Measurements from ENCODE around the gene SLC25A13.

Gene SLC25A13

DNA sequence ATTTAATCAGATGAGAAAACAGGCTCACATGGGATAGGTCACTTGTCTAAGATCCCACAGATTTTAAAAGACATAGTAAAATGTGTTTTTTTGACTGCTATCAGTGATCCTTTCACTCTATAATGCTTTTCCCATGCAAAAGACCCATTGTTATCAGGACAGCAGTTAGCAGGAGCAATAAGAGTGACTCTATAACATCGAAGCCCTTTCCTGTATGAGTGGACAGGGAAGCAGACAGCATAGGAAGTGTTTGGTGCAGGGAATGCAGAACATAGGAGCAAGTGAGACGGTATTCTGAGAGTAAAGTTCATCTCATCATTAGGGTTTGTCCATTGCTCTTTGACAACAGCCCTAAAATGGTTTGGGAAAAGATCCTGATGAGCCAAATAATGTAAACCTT, 68.5 kb downstream of the SLC25A13 start:
- Histone ChIP-seq H3K4me1 (ENCODE audit: control insufficient read depth in 5 of 5, insufficient read depth in 5 of 5, low read length in 5 of 5) (no peaks in the 10 kb centered on the region), H3K36me3 (ENCODE audit: control insufficient read depth in 5 of 5, insufficient read depth in 5 of 5, low read length in 5 of 5) (peaks cover 0 to 4% (median 0%) of the 10 kb centered on the region in 5 donors), H3K9me3 (ENCODE audit: control insufficient read depth in 5 of 5, low read length in 5 of 5) (no peaks in the 10 kb centered on the region), H3K9ac (ENCODE audit: low read length in 5 of 5) (no peak overlapping the region), H3K27me3 (ENCODE audit: control insufficient read depth in 5 of 5, insufficient read depth in 4 of 5, low read length in 5 of 5) (no peaks in the 10 kb centered on the region), H3K27ac (ENCODE audit: low read depth, low read length) (no peak overlapping the region), H3K4me3 (ENCODE audit: low read depth in 1 of 5, low read length in 5 of 5) (no peak overlapping the region)

DNA sequence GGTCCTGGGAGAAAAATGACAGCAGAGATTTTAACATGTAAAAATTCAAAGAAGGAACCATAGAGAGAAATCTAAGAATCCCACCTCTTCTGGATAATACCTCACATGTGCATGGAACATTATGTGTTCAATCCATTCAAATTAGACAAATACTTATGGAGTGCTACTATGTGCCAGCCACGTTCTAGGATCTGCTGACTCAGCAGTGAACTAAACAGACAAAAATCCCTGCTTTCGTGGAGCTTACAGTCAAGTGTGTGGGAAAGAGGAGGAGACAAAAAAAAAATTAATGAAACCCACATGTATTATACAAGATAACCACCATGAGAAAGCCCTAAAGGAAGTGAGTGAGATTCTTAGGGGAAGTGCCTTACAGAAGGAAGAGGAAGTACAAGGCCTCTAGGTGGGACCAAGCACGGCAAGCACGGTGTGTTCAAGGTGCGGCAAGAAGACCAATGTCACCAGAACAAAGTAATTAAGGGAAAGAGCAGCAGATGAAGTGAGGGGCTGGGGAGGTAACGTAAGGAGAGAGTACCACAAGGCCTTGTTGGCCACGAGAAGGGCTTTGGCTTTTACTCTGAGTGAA, 71.0 kb downstream of the SLC25A13 start:
- Histone ChIP-seq H3K9me3 (ENCODE audit: control insufficient read depth in 5 of 5, low read length in 5 of 5) (no peaks in the 10 kb centered on the region), H3K4me1 (ENCODE audit: control insufficient read depth in 5 of 5, insufficient read depth in 5 of 5, low read length in 5 of 5) (peaks cover 0 to 8% (median 0%) of the 10 kb centered on the region in 5 donors), H3K36me3 (ENCODE audit: control insufficient read depth in 5 of 5, insufficient read depth in 5 of 5, low read length in 5 of 5) (peaks cover 0 to 4% (median 0%) of the 10 kb centered on the region in 5 donors), H3K27me3 (ENCODE audit: control insufficient read depth in 5 of 5, insufficient read depth in 4 of 5, low read length in 5 of 5) (no peaks in the 10 kb centered on the region), H3K4me3 (ENCODE audit: low read depth in 1 of 5, low read length in 5 of 5) (no peak overlapping the region), H3K9ac (ENCODE audit: low read length in 5 of 5) (no peak overlapping the region), H3K27ac (ENCODE audit: low read depth, low read length) (no peak overlapping the region)

DNA sequence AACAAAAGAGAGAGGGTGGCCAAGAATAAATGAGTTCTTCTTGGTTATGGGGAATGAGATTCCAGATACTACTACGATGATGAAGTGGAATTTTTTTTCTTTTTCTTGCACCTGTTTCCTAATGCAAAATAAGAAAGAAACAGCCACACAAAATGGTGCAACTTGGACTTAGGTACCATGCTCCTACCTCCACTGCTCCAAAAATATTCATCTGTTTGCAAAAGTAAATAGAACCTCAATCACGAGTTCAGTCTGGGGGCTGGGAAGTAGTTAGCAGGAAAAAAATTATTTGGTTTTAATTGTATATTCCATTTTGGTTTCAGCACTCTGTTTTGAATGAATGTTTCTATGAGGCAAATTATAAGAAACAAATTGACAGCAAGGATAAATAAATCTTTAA, 73.5 kb downstream of the SLC25A13 start:
- no peaks in the 10 kb centered on the region for H3K27me3 ChIP-seq (ENCODE audit: control insufficient read depth in 5 of 5, insufficient read depth in 4 of 5, low read length in 5 of 5)
- H3K4me1 ChIP-seq (ENCODE audit: control insufficient read depth in 5 of 5, insufficient read depth in 5 of 5, low read length in 5 of 5): peaks cover 0 to 8% (median 0%) of the 10 kb centered on the region in 5 donors
- no peaks in the 10 kb centered on the region for H3K36me3 ChIP-seq (ENCODE audit: control insufficient read depth in 5 of 5, insufficient read depth in 5 of 5, low read length in 5 of 5)
- H3K27ac ChIP-seq (ENCODE audit: low read depth, low read length): no peak overlapping the region
- no peak overlapping the region for H3K4me3 ChIP-seq (ENCODE audit: low read depth in 1 of 5, low read length in 5 of 5)
- no peak overlapping the region for H3K9ac ChIP-seq (ENCODE audit: low read length in 5 of 5)
- no peaks in the 10 kb centered on the region for H3K9me3 ChIP-seq (ENCODE audit: control insufficient read depth in 5 of 5, low read length in 5 of 5)

DNA sequence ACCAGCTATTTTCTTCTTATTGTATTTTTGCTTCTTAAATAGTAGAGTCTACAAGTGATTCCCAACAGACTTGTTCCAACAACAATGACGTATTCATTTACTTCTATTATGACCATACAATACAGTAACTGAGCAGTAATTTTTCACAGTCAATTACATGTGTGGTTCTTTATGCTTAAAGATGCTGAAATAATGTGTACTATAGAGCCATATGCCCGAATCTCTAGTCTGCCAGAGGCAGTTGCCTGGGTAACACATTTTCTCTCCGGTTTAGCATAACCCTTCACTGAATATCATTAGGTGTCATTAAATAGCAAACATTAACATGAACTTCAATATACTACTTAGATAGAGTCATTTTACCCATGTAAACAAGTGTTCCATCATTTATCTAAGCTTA, 75.0 kb downstream of the SLC25A13 start:
- Histone ChIP-seq H3K9ac (ENCODE audit: low read length in 5 of 5) (no peak overlapping the region), H3K9me3 (ENCODE audit: control insufficient read depth in 5 of 5, low read length in 5 of 5) (no peaks in the 10 kb centered on the region), H3K36me3 (ENCODE audit: control insufficient read depth in 5 of 5, insufficient read depth in 5 of 5, low read length in 5 of 5) (no peaks in the 10 kb centered on the region), H3K27me3 (ENCODE audit: control insufficient read depth in 5 of 5, insufficient read depth in 4 of 5, low read length in 5 of 5) (no peaks in the 10 kb centered on the region), H3K27ac (ENCODE audit: low read depth, low read length) (no peak overlapping the region), H3K4me1 (ENCODE audit: control insufficient read depth in 5 of 5, insufficient read depth in 5 of 5, low read length in 5 of 5) (peaks cover 0 to 8% (median 0%) of the 10 kb centered on the region in 5 donors), H3K4me3 (ENCODE audit: low read depth in 1 of 5, low read length in 5 of 5) (no peak overlapping the region)

DNA sequence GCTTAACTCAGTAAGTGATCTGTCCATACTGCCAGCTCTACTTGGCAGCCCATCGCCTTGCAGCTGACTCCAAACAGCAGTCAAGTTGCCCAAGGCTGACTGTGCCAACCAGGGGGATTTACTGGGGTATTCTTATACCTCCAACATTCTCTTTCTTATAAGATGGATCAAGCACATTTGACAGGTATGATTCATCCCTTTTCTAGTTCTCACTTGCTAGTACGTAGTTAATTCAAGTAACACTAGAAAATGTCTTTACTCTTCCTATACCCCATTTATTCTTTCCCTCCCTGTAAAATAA, 77.0 kb downstream of the SLC25A13 start:
- peaks cover 0 to 8% (median 0%) of the 10 kb centered on the region in 5 donors for H3K4me1 ChIP-seq (ENCODE audit: control insufficient read depth in 5 of 5, insufficient read depth in 5 of 5, low read length in 5 of 5)
- H3K4me3 ChIP-seq (ENCODE audit: low read depth in 1 of 5, low read length in 5 of 5): no peak overlapping the region
- H3K36me3 ChIP-seq (ENCODE audit: control insufficient read depth in 5 of 5, insufficient read depth in 5 of 5, low read length in 5 of 5): no peaks in the 10 kb centered on the region
- H3K27me3 ChIP-seq (ENCODE audit: control insufficient read depth in 5 of 5, insufficient read depth in 4 of 5, low read length in 5 of 5): no peaks in the 10 kb centered on the region
- H3K9ac ChIP-seq (ENCODE audit: low read length in 5 of 5): no peak overlapping the region
- H3K27ac ChIP-seq (ENCODE audit: low read depth, low read length): no peak overlapping the region
- H3K9me3 ChIP-seq (ENCODE audit: control insufficient read depth in 5 of 5, low read length in 5 of 5): no peaks in the 10 kb centered on the region

DNA sequence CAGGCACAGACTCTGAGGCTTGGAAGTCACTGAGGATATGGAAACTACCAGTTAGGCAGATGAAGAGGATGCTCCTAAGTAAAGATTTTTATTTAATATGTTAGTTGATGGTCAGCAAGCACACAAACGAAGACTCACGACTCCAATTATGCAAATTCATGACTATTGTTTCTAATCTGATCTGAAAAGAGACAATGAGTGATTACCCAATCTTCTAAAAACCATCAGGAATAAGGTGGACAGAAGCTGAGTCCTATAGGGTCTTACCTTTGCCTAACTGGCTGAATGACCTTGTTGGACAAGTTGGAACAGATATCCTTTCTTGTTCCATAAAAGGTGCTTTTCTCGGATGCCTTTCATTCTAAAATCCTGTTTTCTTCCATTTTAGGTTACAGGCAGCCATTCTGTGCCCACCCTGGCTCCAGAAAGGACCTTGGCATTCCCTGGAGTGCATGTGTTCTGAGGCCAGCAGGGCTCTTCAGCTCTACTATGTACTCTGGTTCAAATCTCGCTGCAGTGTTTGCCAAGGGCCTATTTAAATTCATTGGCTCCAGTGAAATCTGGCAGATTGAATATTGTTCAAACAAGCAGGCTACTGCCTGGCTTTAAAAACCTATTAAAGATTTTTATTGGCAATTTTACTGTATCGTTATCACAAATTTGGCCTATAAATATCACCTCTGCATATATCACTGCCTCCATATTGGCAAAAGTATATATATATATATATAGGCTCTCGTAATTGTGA, 77.5 kb downstream of the SLC25A13 start:
- no peak overlapping the region for H3K27ac ChIP-seq (ENCODE audit: low read depth, low read length)
- H3K27me3 ChIP-seq (ENCODE audit: control insufficient read depth in 5 of 5, insufficient read depth in 4 of 5, low read length in 5 of 5): no peaks in the 10 kb centered on the region
- no peak overlapping the region for H3K4me3 ChIP-seq (ENCODE audit: low read depth in 1 of 5, low read length in 5 of 5)
- no peaks in the 10 kb centered on the region for H3K9me3 ChIP-seq (ENCODE audit: control insufficient read depth in 5 of 5, low read length in 5 of 5)
- peaks cover 0 to 8% (median 0%) of the 10 kb centered on the region in 5 donors for H3K4me1 ChIP-seq (ENCODE audit: control insufficient read depth in 5 of 5, insufficient read depth in 5 of 5, low read length in 5 of 5)
- peaks cover 0 to 2% (median 0%) of the 10 kb centered on the region in 5 donors for H3K36me3 ChIP-seq (ENCODE audit: control insufficient read depth in 5 of 5, insufficient read depth in 5 of 5, low read length in 5 of 5)
- H3K9ac ChIP-seq (ENCODE audit: low read length in 5 of 5): no peak overlapping the region

DNA sequence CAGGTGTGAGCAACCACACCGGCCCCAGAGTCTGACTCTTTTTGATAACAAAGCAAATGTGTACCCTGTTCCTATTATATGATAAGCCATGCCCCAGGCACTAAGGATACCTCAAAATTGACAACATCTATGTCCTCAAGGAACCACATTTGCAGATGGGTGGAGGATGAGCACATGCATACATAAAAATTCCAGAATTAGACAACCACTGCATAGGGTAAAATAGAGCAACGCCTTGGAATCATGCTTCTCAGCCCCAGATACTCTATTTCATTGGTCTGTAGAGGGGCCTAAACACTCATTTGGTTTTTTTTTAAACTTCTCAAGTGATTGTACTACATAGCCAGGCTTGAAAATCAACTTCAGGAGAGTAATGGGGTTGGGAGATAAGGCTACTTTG, 78.7 kb downstream of the SLC25A13 start:
- no peak overlapping the region for H3K9ac ChIP-seq (ENCODE audit: low read length in 5 of 5)
- H3K4me1 ChIP-seq (ENCODE audit: control insufficient read depth in 5 of 5, insufficient read depth in 5 of 5, low read length in 5 of 5): peaks cover 0 to 8% (median 0%) of the 10 kb centered on the region in 5 donors
- no peaks in the 10 kb centered on the region for H3K27me3 ChIP-seq (ENCODE audit: control insufficient read depth in 5 of 5, insufficient read depth in 4 of 5, low read length in 5 of 5)
- no peaks in the 10 kb centered on the region for H3K9me3 ChIP-seq (ENCODE audit: control insufficient read depth in 5 of 5, low read length in 5 of 5)
- peaks cover 0 to 3% (median 0%) of the 10 kb centered on the region in 5 donors for H3K36me3 ChIP-seq (ENCODE audit: control insufficient read depth in 5 of 5, insufficient read depth in 5 of 5, low read length in 5 of 5)
- no peak overlapping the region for H3K27ac ChIP-seq (ENCODE audit: low read depth, low read length)
- no peak overlapping the region for H3K4me3 ChIP-seq (ENCODE audit: low read depth in 1 of 5, low read length in 5 of 5)

DNA sequence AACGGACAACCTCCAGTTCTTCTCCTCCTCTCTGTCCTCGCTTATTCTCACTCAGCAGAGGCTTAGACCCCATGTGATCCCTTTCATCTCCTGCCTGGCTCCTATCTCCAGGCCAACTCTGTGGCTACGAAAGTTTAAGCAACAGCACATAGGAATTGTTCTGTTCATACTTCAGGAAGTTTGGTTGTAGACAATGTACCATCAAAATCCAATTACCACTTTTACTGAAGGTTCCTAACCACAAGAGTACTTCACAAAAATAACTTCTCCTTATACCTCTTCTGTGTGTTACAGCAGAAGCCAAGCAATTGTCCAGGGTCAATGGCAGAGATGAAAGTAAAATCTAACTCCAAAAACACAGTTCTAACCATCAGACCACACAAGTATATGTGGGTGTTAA, 80.0 kb downstream of the SLC25A13 start:
- Histone ChIP-seq H3K4me3 (ENCODE audit: low read depth in 1 of 5, low read length in 5 of 5) (no peak overlapping the region), H3K9ac (ENCODE audit: low read length in 5 of 5) (no peak overlapping the region), H3K4me1 (ENCODE audit: control insufficient read depth in 5 of 5, insufficient read depth in 5 of 5, low read length in 5 of 5) (peaks cover 0 to 13% (median 4%) of the 10 kb centered on the region in 5 donors), H3K27ac (ENCODE audit: low read depth, low read length) (no peak overlapping the region), H3K9me3 (ENCODE audit: control insufficient read depth in 5 of 5, low read length in 5 of 5) (no peaks in the 10 kb centered on the region), H3K36me3 (ENCODE audit: control insufficient read depth in 5 of 5, insufficient read depth in 5 of 5, low read length in 5 of 5) (peaks cover 0 to 3% (median 0%) of the 10 kb centered on the region in 5 donors), H3K27me3 (ENCODE audit: control insufficient read depth in 5 of 5, insufficient read depth in 4 of 5, low read length in 5 of 5) (no peaks in the 10 kb centered on the region)

DNA sequence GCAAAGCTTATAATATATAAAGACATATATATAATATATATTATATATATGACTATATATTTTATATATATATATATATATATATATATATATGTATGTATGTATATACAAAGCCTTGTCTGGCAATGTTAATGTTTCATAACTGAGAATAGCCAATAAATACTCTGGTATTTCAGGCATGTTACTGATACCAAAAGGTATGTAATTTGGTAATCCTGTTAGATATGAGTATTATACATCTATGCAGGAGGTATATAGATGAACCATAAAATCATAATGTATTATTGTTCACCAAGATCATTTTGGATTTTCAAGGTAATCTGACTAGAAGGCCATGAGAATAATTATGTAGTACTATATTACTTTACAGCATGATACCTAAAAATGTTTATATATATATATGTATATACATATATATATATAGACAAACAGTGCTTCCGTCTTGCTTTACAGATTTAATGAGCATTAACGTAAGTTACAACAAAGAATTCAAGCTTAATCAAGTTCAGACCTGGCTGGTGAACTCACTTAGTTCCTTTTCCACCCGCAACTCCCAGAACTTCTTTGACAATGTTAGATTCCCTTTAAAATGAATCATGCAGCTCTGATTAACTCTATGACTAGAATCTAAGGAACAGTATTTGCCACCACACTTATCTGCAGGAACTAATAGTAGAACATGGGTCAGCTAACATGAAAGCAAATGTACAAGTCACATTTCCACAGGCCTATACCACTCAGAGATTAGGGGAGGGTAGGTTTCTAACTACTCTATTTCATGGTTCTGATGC, 82.7 kb downstream of the SLC25A13 start:
- peaks cover 5 to 28% (median 21%) of the 10 kb centered on the region in 5 donors for H3K4me1 ChIP-seq (ENCODE audit: control insufficient read depth in 5 of 5, insufficient read depth in 5 of 5, low read length in 5 of 5)
- H3K36me3 ChIP-seq (ENCODE audit: control insufficient read depth in 5 of 5, insufficient read depth in 5 of 5, low read length in 5 of 5): peaks cover 0 to 3% (median 1%) of the 10 kb centered on the region in 5 donors
- no peaks in the 10 kb centered on the region for H3K9me3 ChIP-seq (ENCODE audit: control insufficient read depth in 5 of 5, low read length in 5 of 5)
- no peak overlapping the region for H3K4me3 ChIP-seq (ENCODE audit: low read depth in 1 of 5, low read length in 5 of 5)
- H3K27me3 ChIP-seq (ENCODE audit: control insufficient read depth in 5 of 5, insufficient read depth in 4 of 5, low read length in 5 of 5): no peaks in the 10 kb centered on the region
- H3K9ac ChIP-seq (ENCODE audit: low read length in 5 of 5): no peak overlapping the region
- no peak overlapping the region for H3K27ac ChIP-seq (ENCODE audit: low read depth, low read length)

DNA sequence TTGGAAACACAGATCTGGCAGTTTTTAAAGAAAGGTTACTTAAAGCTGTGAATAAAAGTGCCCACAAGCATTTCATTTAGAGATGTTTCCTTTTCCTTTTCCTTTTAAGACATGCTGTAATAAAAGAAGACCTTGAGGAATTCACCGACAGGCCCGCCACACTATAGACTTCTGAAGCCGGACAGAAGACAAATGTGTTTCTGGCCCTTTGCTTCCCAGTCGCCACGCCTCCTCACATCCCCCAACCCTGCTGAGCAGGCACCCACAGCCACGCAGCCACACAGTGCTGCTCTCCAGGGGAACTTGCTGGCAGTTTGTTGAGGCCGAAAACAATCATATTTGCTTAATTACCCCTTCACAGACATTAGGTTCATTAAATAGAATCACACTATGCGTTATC, 83.4 kb downstream of the SLC25A13 start:
- Histone ChIP-seq H3K9me3 (ENCODE audit: control insufficient read depth in 5 of 5, low read length in 5 of 5) (no peaks in the 10 kb centered on the region), H3K36me3 (ENCODE audit: control insufficient read depth in 5 of 5, insufficient read depth in 5 of 5, low read length in 5 of 5) (peaks cover 0 to 3% (median 2%) of the 10 kb centered on the region in 5 donors), H3K4me1 (ENCODE audit: control insufficient read depth in 5 of 5, insufficient read depth in 5 of 5, low read length in 5 of 5) (peaks cover 5 to 33% (median 28%) of the 10 kb centered on the region in 5 donors), H3K9ac (ENCODE audit: low read length in 5 of 5) (no peak overlapping the region), H3K4me3 (ENCODE audit: low read depth in 1 of 5, low read length in 5 of 5) (no peak overlapping the region), H3K27ac (ENCODE audit: low read depth, low read length) (no peak overlapping the region), H3K27me3 (ENCODE audit: control insufficient read depth in 5 of 5, insufficient read depth in 4 of 5, low read length in 5 of 5) (no peaks in the 10 kb centered on the region)

Measured in subcutaneous abdominal adipose tissue (tissue), 5 donors.